Activated T-cell treated with anti-CD3 and anti-CD28 coated beads for 24 hours (primary cell): ENCODE data around the gene SCN1A.
"Not testable (repeated sequence)": the region's sequence is repeated elsewhere in the genome, so short reads cannot be mapped to it uniquely, and the experiment has no call there.

Experiments
- DNase-seq: peaks from one replicate; pipeline ENCODE4 v3.0.0-alpha.2; 2020; ENCODE audit warnings: low read depth

Gene SCN1A

DNA sequence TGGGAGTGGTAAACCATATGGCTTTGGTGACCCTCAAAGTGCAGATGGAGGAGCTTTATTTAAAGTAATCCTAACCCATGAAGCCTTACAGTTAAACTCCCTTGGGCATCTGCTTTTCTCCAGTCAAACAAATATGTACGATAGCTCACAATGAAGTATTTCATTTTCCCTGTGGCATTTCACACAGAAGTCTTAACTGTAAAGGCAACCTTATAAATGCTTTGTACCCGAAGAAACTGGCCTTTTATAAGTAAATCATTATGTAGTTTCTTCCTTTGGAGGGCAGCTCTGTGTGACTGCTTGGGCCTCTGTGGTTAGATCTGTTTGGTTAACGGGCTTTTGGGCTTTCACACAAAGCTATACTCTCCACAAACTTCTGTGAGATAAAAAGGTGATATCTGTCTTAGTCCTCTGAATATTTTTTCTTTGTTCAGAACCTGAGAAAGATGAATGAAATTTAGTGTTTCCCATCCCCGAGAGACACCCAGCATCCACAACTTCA, 46.6 kb downstream of the SCN1A start:
- DNase-seq: no peak

DNA sequence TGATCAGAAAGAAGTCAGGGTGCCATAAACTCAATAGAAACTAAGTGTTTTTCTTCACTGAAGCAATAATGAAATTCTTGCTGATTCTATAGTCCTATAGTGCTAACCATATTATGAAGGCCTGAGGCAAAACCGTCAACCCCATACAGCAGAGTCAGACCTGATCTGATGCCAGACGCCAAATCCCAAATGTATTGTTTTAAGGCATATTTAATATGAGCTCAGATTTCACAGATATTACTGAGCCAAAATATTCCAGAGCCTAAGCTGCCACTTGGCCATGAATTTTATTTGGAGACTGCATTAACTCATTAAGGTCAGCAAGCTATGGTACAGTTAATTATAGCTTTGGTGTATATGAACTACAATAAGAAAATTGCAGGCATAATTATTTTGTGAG, 53.4 kb downstream of the SCN1A start:
- DNase-seq: no peak

DNA sequence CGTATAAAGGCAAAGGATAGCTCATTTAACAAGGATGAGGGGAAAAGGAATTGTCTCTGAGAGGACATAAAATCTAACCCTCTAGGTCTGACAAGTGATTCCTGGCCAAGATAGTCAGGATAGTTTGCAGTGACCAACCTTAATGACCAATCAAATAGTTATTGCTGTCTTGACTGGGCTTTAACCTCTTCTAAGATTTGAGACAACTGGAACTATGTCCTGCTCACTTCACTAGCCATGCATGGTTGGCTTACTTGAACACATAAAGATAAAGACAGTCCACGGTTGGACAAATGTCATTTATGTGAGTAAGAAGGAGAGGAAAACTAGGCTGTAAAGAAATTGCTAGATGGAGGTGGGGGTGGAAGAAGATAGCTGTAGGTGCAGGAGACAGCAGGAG, 53.8 kb downstream of the SCN1A start:
- DNase-seq: no peak

DNA sequence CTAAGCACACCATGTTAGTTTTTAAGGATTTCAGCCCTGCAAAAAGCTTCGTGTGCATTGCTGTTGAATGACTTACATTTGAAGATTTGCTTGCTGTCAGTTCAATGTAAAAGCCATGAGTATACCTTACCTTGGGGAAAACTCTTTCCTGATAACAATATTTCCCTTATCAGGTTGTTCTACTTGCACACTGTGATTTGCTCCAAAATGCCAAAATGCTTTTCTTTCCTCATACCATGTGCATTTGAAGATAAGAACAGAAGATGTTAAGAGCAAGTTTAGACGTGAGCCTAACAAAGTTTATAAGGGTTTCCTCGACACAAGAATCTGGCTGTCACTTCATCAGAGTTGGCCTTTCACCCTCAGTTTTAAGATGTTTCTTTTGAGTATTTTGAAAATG, 57.6 kb downstream of the SCN1A start:
- no peak for DNase-seq

DNA sequence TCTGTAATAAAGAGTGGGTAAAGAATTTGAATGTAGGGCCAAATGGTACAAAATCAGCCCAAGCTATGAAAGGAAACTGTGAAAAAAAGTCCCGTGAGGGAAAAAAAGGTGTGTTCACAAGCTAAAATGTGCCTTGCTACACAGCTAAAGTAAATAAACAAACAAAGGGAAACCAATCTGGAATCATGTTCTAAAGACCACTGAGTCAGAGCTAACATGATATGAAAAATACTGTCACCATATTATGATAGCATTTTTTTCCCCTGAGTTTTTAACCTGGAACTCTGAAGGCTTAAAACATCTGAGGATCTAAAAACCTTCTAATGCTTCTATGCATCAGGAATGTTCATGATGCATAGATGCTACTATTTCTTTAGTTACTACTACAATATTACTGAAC, 58.8 kb downstream of the SCN1A start:
- no peak for DNase-seq

DNA sequence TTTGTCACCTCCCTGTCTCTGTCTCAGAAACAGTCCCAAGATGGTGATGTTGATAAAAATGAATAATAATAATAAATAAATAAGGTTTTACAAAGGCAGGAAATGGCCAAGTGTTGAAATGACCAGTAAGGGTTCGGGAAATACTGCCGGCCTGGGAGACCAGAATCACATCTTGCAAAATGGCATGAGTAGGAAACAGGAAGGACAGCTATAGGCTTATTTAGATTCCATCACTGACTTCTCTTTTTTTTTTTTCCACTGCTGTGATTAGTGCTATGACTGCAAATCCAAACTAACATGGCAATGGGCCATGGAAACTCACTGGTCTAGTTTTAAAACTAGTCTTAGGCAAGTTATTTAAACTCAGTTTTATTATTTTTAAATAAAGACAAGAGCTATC, 60.6 kb downstream of the SCN1A start:
- no peak for DNase-seq

DNA sequence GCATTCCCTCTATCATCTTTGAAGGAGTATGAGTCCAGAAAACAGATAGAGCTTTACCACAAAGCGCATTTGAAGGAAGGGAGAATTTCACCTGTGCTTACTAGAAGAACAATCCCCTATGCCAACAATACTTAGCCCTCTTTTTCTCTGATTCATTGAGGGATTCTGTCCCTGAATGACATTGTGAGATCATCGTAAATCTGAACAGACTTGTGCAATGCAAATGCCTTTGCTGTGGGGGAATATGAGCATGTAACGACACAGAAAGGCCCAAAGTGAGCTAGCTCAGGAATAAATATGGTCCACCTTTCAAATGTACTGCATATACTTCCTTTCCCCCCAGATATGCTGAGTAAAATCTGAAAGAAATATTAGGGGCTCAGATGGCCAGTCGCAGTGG, 67.6 kb downstream of the SCN1A start:
- no peak for DNase-seq

DNA sequence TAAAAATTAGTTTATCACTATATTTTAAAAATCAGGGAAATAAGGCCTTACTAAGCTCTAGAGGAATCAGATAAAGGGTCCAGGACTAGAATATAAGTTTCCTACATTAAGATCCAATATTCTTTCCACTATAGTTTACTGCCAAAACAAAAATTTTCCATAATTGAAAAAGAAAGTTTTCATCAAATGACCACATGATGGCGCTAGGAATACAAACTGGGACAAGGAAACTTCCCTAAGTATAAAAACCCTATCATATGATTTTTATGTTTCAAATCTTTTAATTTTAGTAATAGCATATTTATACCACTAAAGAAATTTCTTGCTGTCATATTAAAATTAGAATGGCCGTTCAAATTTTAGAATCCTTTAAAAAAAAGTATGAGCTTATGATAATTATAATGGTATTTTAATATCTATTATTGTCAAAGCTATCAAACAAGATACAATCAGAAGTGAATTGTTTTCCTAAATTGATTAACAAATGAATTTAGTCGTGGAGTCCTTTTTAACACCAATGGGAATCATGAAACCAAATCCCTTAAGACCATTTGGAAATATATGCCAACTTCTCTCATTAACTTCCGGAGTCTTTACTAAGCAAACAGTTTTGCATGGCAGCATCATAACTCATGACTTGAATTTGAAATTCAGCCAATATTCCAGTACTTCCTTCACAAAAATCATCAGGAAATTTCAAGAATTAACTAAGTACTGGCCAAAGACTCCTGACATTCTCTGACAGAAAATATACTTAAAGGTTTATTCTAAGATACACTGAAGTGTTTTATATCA, 70.3 kb downstream of the SCN1A start:
- DNase-seq: no peak

DNA sequence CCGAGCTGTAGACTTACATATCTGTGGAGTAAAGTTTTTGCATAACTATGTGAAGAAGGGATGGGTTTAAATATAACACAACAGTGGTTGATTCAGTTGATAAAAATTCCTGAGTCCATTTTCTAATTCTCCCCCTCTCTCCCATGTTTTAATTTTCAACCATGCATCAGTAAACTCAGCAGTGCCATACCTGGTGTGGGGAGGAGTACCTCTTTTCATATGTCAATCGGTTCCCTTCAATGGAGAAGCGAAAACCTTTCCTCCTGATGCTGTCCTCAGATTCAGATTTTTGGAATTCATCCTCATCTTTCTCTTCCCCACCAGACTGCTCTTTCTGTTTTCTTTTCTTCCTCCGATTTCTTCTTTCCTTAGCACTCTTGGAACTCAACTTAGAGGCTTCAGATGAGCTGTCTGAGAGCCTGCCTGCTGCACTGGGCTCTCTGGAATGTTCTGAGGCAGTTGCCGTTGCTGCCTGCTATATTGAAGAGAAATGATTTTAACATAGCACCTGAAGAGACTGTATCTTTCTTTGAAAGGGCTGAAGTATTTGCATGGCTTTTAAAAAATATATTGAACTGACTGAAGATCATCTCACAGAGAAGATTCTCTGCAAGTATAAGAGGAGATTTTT, 82.9 kb downstream of the SCN1A start:
- DNase-seq: no peak

DNA sequence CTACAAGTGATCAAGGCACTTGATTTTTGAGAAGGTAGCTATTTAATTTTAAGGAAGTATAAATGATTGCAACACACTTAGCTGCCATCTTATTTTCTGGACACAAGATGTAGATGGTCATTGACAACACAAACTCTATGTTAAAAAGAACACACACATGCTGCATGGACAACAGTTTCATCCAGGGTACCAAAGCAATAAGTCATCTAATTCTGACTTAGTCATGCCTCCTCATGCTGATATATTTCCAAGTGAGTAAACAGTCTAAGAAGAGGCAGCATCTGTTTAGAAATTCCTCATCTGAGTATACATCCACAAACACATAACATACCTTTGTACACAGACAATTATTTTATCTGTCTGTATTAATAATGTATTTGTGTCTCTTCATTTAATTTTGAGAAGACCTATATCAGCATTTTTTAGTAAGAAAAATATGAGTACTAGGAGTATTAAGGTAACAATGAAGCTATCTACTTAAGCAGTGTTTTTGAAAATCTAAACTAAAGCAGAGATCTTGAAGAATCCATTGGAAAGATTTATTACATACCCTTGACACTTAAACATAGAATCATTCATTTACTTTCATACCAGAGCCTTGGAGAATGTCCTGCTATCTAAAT, 84.9 kb downstream of the SCN1A start:
- DNase-seq: no peak

DNA sequence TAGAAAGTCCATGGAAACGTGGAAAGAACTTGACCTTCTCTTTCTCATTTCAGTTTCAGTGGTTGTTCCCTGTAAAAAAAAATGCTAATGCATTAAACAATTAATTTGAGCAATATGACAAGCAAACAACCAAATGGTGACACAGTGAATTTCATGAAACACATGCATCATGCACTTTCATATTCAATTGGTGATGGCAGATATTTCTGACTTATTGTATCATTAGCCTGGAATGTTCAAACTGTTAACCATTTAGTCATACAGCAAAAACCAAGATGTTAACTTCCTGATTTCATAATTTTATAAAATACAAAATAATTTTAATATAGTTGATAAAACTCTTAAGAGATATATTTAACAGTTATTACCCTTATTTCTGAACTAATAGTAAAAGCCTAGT, 85.5 kb downstream of the SCN1A start:
- no peak for DNase-seq

DNA sequence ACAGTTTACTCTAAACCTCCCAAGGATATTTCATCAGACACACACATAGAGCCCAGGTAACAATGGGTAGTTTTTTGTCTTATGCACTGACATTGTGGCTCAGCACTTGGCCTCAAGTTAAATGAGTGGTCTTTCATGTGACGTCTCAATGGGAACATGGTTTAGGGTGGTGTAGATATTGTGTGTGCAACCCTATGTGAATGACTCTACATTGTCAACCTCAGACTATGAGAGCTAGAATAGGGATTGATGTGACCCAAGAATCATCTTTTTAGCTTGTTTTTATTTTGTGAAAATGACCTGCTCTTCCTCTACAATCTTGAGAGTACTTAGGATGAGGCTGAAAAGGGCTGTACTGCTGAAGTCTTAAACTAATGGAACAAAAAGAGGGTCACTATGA, 86.2 kb downstream of the SCN1A start:
- DNase-seq: no peak

DNA sequence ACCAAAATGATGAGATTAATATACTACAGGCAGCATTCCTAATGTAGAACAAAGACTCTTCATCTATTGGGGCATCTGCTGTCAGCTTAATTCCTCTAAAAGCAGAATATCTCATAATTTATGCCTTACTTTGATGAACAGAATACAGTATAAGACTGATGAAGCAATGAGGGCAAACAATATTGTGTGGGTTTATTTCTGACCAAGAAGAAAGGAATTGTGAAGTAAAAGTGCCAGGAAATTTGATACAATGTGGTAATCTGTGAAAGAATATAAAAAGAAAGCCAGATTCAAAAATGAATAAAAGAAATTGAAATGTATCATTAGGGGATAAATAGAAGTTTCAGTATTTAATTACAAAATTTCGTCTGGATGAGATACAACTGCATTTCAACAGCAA, 95.5 kb downstream of the SCN1A start:
- DNase-seq: no peak

DNA sequence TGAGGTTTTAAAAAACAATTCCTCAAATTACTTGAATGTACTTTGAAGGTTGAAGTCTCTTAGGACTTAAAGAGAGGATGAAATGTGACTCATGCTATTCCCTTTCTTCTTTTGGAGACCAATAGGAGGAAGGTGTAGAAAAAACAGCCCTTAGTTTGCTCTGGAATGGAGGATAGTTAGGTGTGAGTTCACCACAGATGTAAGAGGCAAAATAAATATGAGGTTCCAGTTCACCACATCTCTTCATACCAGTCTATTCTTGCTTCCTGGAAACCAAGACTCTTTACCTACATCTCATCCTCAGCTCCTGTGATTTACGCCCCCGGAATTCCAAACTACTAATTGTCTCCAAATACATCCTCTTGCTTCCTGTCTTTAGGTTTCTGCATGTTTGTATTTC, 96.8 kb downstream of the SCN1A start:
- no peak for DNase-seq

DNA sequence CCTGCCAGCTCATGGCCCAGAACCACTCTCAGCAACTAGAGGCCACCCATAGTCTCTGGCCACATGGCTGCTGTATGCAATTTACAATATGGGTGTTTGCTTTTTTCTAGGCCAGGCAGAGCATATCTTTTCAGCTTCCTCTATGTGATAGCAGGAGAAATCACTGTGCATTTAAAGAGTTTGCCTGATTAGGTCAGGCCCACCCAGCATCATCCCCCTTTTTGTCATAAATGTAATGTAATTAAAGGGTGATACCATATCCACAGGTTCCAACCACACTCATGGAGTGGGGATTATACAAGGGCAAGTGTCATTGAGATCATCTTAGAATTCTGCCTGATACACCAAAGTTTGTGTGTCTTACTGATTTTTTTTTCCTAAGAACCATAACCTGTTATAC, 102.5 kb downstream of the SCN1A start:
- DNase-seq: no peak

DNA sequence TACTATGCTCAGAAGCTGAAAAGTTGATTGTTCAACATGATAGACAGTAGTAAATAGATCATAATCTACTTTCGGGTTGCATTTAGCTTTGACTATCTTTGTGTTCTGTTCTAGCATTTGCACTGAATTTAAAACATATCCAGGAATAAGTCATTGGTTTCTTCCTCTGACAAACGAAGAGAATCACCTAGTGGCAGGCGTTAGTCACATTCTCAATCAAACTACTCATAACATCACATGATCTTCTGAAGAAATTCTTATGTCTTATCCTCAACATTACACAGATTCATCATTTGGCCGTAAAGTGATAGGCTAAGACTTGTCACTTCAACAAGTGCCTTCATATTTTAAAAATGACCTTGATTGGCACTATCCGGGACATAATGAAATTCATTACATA, 110.6 kb downstream of the SCN1A start:
- no peak for DNase-seq

DNA sequence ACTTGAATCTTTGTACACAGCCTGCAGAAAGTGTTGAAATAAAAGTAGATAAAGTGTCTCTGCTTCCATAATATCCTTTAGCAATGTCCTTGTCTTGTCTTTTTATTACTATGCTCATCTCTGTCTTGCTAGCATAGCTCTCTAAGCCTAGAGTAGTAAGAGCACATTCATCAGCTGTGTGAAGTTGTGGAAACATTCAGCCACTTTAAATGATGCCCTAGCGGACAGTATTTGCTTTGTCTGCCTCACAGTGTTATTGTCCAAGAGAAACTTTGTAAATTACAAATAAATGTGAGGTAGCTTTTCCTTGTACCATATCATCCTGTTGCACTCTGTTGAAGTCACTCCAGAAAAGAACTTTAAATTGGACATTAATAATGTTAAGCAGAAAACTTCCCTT, 113.9 kb downstream of the SCN1A start:
- no peak for DNase-seq

DNA sequence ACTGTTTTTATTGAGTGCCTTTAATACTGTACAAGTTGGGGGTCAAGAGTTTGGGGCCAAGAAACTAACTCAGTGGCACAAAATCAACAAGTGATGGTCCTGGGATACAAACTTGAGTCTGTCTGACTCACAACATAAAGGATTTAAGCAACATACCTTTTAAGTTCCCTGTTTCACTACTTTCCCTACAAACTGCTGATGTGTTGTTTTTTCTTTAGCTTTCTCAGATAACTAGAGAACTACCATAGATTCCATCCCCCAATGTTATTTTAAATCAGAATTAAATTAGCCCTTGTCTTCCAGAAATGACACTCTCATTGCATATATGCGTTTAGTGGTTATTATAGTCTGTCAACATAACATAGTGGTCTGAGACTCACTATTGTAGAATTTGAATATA, 116.2 kb downstream of the SCN1A start:
- DNase-seq: no peak

DNA sequence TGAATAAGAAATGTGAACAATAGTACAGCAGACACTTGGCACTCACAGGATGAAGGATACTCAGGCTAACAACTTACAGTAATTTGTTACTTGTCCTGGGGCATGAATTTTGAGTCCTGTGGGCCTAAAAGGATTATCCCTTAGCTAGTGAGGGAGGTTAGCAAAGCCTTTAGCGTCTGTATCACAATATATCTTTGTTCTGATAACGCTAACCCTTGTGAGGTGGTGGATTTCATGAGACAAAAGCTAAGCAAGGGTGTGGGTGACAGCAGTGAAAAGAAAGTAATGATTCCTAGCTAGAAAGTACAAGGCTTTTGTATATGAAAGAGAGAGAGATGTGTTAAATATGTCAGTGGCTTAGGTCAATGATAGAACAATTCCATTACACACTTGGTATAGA, 127.4 kb downstream of the SCN1A start:
- no peak for DNase-seq

DNA sequence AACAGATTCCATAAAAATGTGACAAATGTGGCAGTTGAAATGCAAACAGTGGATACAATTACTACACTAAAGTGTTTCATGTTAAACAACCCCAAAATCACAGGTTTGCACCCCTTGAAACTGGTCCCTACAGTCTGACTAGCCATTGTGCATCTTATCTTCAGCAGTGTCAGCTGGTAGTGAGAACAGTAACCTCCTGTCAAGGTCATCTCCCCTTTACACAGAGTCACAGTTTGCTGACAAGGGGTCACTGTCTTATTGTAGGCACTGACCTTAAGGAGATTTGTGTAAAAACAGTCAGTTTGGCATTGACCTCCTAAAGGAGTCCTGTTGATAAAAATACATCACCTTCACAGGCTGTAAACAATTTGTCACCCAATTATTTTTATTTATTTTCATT, 137.0 kb downstream of the SCN1A start:
- no peak for DNase-seq

DNA sequence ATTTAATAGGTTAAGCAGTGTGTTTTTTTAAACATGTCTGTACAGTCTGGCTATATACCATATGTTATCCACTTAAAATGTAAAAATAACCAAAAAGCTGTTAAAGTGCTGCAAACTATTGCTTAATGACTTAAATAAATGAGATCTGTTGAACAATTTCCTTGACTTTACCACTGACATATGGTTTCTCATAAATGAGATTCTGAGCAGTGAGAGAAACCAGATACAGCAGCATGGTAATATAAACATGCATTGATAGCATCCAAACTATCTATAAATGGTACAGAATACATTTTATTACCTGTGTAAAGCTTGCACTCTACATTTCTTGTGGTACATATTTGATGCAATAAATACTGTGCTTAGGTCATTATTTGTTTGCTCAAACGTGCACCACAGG, 138.0 kb downstream of the SCN1A start:
- DNase-seq: no peak

DNA sequence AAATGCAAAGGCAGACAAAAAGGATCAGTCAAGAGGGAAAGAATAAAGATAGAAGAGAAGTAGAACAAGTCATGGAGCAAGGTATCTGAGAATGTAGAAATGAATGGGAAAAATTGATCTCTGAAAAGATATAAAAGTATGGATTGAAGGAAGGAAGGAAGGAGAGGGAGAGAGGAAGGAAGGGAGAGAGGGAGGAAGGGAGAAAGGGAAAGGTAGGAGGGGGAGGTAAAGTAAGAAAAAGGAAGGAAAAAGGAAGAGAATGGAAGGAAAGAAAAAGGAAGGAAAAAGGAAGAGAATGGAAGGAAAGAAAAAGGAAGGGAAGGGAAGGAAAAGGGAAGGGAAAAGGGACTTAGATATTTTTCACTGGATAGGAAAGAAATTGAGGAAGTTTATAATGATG, 142.7 kb downstream of the SCN1A start:
- DNase-seq: no peak

DNA sequence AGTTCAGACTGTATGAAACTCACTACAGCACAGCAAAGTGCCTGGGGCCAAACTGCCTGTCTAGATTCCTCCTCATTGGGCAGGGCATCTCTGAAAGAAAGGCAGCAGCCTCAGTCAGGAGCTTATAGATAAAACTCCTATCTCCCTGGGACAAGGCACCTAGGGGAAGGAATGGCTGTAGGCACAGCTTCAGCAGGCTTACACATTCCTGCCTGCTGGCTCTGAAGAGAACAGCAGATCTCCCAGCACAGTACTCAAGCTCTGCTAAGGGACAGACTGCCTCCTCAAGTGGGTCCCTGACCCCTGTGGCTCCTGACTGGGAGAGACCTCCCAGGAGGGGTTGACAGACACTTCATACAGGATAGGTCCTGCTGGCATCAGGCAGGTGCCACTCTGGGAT, 155.7 kb downstream of the SCN1A start:
- not testable (repeated sequence) for DNase-seq
